ENCODE measurements around the gene RET.

DNA sequence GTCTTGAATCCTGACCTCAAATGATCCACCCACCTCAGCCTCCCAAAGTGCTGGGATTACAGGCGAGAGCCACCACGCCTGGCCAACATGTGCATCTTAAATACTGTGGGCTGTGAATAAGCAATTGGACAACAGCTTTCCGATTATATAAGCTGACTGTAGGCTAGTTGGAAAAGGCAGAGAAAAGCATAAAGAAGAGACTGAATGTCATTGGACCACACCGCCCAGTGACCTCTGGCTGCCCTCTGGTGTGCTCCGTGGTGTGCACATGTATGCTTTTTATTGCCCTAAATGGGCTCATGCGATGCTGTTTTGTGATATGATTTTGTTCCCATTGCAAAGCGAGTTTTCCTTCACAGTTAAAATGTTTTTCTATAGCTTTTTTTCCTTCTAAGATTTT lies 46.0 kb downstream of the RET start:
- TF ChIP-seq SIN3A (IDR thresholded peaks at IDR 0.05; ENCODE audit: borderline replicate concordance, insufficient read depth, low read depth, low read length) = no peak
- no peak for TF ChIP-seq CTCF (IDR thresholded peaks at IDR 0.05)

Data from Panc1 (cell line).